ENCODE results near the gene NCAPH2.

NCAPH2 gene

GRCh38 chr22:50573491-50574382 lies 65.7 kb downstream of the NCAPH2 start:
- no peak for DNase-seq (ENCODE audit: insufficient read length, low spot score)
- FAIRE-seq: no peak
- TF ChIP-seq CTCF (IDR thresholded peaks at IDR 0.05; ENCODE audit: insufficient read depth, missing control alignments): no peak

GRCh38 chr22:50574383-50574755 lies 66.3 kb downstream of the NCAPH2 start:
- DNase-seq (ENCODE audit: insufficient read length, low spot score): no peak
- no peak for TF ChIP-seq CTCF (IDR thresholded peaks at IDR 0.05; ENCODE audit: insufficient read depth, missing control alignments)
- FAIRE-seq: no peak
